Muscle of back (tissue), 11 donors: ENCODE measurements around the gene P3R3URF. TPM values are rescaled to one million over a fixed set of nuclear protein-coding genes. Genes with fewer than 3 reads are reported as not detected.
A peak's percentile ranks its signal among the peaks of the same experiment; 100 is the strongest.

Experiments
- DNase-seq, 3 donors: peaks; one replicate each; pipeline versions ENCODE4 v3.0.0 to v3.0.0-alpha.2; 2013
- polyA plus RNA-seq, 10 donors: library from polyadenylated mRNA; unstranded; fragments of 120-200 nt; gene quantifications; one replicate each; pipeline ENCODE4 v1.2.1, GENCODE V29; 2013; ENCODE audit not compliant: insufficient read length in 10 of 10

P3R3URF gene
- polyA plus RNA-seq, 10 donors = not detected

GRCh38 chr1:46194641-46195193 is 18.4 kb upstream of the P3R3URF start:
- DNase-seq = no peak

- no peak for DNase-seq
Measured at GRCh38 chr1:46193984-46194570, 17.8 kb upstream of the P3R3URF start.

- DNase-seq = no peak
Measured at GRCh38 chr1:46193285-46193684, 17.0 kb upstream of the P3R3URF start.

GRCh38 chr1:46192171-46192570 is 15.9 kb upstream of the P3R3URF start:
- DNase-seq = no peak

GRCh38 chr1:46191033-46191701 is 14.9 kb upstream of the P3R3URF start:
- no peak for DNase-seq

GRCh38 chr1:46190539-46190938 is 14.3 kb upstream of the P3R3URF start:
- no peak for DNase-seq

GRCh38 chr1:46188295-46189030 is 12.2 kb upstream of the P3R3URF start:
- DNase-seq = no peak

- DNase-seq = no peak
Measured at GRCh38 chr1:46187106-46187869, 11.0 kb upstream of the P3R3URF start.

- no peak for DNase-seq
Measured at GRCh38 chr1:46186076-46186475, 9.8 kb upstream of the P3R3URF start.

GRCh38 chr1:46184920-46185658 is 8.8 kb upstream of the P3R3URF start:
- DNase-seq = no peak

GRCh38 chr1:46183926-46184557 is 7.8 kb upstream of the P3R3URF start:
- no peak for DNase-seq

- DNase-seq = peak; percentile 43 to 63 (median 61)
Measured at GRCh38 chr1:46183079-46183847, 7.0 kb upstream of the P3R3URF start.

GRCh38 chr1:46181343-46182260 is 5.3 kb upstream of the P3R3URF start:
- no peak for DNase-seq

- no peak for DNase-seq
Measured at GRCh38 chr1:46180082-46180616, 3.9 kb upstream of the P3R3URF start.

- DNase-seq = peak; percentile 84 to 93 (median 89)
Measured at GRCh38 chr1:46179138-46180081, 3.1 kb upstream of the P3R3URF start.

- DNase-seq = no peak
Measured at GRCh38 chr1:46175243-46175642, 1.0 kb downstream of the P3R3URF start.
